Cortex of kidney (tissue), 1 donor: ENCODE data around the gene ADAMTS2.

Experiments
- DNase-seq: peaks from one replicate; lab custom pipeline; 2025; lab: John Stamatoyannopoulos, UW

Gene ADAMTS2

GRCh38 chr5:179124853-179125788 lies 220.1 kb downstream of the ADAMTS2 start:
- DNase-seq, result no peak

- no peak for DNase-seq
These were observed 220.9 kb downstream of the ADAMTS2 start for GRCh38 chr5:179124273-179124852.

- DNase-seq, result no peak
These were observed 221.6 kb downstream of the ADAMTS2 start for GRCh38 chr5:179123491-179124272.

- DNase-seq, result no peak
These were observed 222.2 kb downstream of the ADAMTS2 start for GRCh38 chr5:179123109-179123426.

GRCh38 chr5:179122411-179123108 lies 222.7 kb downstream of the ADAMTS2 start:
- DNase-seq, result no peak

- no peak for DNase-seq
These were observed 223.6 kb downstream of the ADAMTS2 start for GRCh38 chr5:179121667-179122111.

- no peak for DNase-seq
These were observed 224.2 kb downstream of the ADAMTS2 start for GRCh38 chr5:179120951-179121666.

GRCh38 chr5:179120421-179120861 lies 224.8 kb downstream of the ADAMTS2 start:
- no peak for DNase-seq

GRCh38 chr5:179119415-179120170 lies 225.7 kb downstream of the ADAMTS2 start:
- DNase-seq, result no peak

- DNase-seq, result no peak
These were observed 226.4 kb downstream of the ADAMTS2 start for GRCh38 chr5:179118756-179119414.

- no peak for DNase-seq
These were observed 226.9 kb downstream of the ADAMTS2 start for GRCh38 chr5:179118338-179118737.

- DNase-seq, result no peak
These were observed 229.3 kb downstream of the ADAMTS2 start for GRCh38 chr5:179115845-179116524.

GRCh38 chr5:179115307-179115706 lies 230.0 kb downstream of the ADAMTS2 start:
- no peak for DNase-seq

- DNase-seq, result no peak
These were observed 230.5 kb downstream of the ADAMTS2 start for GRCh38 chr5:179114756-179115155.

- no peak for DNase-seq
These were observed 231.2 kb downstream of the ADAMTS2 start for GRCh38 chr5:179113945-179114641.

- DNase-seq, result no peak
These were observed 232.1 kb downstream of the ADAMTS2 start for GRCh38 chr5:179113143-179113530.

- DNase-seq, result no peak
These were observed 232.7 kb downstream of the ADAMTS2 start for GRCh38 chr5:179112469-179113142.
